GM21515 (cell line): ENCODE data around the gene CREB3L4.

Source experiments
- ATAC-seq: cut with Tn5 transposase; IDR thresholded peaks from one replicate; pipeline ENCODE4 v1.9.1; 2021; ENCODE audit not compliant: unreplicated experiment

The CREB3L4 gene

GRCh38 chr1:153936011-153936802 lies 31.5 kb upstream of the CREB3L4 start:
- no peak for ATAC-seq

- ATAC-seq = no peak
These were observed 30.4 kb upstream of the CREB3L4 start for GRCh38 chr1:153937331-153937730.

DNA sequence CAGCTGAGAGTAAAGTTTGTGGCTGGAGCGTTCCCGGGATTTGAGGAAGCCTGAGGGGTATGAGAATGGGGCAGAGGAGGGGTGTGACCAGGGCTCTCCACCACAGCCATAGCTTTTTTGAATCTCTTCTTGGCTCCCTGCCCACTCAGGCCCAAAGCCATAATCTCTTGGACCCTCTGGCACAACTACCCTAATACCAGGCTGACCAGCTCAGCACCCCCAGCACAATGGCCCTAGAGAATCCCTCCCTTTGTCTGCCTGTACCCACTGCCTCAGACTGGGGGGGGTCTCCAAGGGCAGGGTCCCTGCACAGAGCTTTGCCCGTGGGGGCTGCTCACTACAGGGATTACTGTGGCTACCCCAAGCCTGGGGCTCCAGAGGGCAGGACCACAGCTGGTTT lies 28.7 kb upstream of the CREB3L4 start:
- no peak for ATAC-seq

- ATAC-seq = no peak
These were observed 28.2 kb upstream of the CREB3L4 start for GRCh38 chr1:153939476-153939875.

DNA sequence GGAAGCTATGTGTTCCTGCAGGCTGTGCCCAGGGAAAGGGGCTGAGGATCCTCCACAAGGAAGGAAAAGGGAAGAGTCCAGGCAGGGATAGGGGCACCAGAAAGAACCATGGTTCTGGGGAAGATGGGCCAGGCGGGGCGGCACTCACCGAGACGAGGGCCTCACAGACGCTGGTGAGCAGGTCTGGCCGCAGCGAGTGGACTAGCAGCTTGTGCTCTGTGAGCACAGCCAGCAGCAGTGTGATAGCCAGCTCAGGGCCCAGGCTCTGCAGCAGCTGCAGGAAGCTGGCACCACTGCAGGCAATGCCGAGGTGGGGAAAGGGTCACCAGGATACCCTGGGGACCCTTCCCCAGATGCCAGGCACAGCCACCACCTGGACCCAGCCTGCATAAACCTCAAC lies 26.9 kb upstream of the CREB3L4 start:
- ATAC-seq = no peak

DNA sequence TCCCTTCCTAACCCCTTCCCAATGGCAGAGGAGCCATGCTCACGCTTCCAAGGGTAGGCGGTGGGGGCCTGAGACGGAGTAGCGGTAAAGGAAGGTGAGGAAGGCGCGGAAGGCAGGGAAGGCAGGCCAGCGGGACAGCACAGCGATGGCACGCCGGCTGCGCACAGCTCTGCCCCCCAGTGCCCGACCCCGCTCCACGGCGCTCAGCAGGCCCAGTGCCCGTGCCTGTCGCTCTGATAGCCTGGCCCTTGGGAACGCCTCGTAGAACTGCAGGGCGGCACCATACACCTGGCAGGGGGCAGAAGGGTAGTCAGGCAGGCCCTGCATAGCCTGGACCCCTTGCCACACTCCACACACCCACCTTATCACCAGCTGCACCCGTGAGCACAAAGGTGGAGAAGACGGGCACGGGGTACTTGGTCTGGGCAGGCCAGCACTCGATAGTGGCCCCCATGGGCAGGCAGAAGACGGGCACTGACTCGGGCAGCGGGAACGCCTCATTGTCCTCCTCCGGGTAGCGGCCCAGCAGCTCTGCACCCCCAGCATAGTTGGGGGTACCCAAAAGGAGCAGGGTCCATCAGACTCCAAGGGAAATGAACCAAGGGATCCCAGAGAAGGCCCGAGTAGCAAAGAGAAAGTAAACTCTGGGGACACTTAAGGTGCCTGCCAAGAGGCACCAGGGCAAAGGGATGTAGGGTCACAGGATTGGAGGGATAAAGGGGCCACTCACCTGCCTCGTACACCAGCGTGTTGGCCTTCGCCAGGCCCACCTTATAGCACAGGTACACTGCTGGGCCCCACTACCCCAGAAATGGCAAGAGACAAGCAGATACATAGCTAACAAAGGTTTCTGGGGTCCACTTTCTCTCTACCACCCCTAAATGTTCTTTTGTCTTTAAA lies 25.6 kb upstream of the CREB3L4 start:
- ATAC-seq = no peak

- no peak for ATAC-seq
These were observed 24.7 kb upstream of the CREB3L4 start for GRCh38 chr1:153942766-153943549.

GRCh38 chr1:153944005-153944826 lies 23.5 kb upstream of the CREB3L4 start:
- ATAC-seq = no peak

- ATAC-seq = no peak
These were observed 22.9 kb upstream of the CREB3L4 start for GRCh38 chr1:153944827-153945117.

- ATAC-seq = peak; percentile 28
These were observed 22.4 kb upstream of the CREB3L4 start for GRCh38 chr1:153945131-153945794.

DNA sequence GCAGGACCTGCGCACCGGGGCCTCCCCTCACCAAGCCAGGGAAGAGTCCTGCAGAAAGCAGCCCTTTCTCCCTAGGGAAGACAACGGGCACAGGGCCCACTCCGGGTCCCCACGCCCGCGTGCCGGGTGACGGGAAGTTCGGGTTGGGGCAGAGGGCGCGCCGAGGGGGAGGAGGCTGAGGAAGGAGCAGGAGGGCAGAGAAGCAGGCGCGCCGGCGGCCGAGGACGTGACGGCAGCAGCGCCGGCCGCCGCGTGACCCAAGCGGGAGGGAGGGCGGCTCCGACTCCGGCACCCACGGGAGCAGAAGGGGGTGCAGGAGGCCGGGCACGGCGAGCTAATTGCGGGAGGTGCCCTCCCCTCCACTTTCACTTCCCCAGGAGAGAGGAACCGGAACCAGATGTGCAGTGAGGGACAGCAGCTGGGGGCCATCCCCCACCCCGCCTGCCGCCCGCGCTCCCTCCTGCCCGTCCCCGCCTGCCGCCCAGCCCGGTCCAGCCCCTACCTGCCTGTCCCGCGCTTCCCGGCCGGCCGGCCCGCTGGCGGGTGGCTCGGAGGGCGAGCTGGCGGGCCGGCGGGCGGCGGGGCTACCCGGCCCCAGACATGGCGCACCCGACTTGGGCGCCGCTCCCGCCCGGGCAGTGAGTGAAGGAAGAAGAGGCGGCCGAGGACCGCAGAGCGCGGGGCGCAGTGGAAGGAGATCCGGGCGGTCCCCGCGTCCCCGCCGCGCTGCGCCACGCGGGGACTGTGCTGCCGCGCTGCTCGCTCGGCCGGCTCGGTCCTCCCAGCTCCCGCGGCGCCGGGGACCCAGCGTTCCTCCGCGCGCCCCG lies 21.7 kb upstream of the CREB3L4 start:
- peak; percentile 53 for ATAC-seq

DNA sequence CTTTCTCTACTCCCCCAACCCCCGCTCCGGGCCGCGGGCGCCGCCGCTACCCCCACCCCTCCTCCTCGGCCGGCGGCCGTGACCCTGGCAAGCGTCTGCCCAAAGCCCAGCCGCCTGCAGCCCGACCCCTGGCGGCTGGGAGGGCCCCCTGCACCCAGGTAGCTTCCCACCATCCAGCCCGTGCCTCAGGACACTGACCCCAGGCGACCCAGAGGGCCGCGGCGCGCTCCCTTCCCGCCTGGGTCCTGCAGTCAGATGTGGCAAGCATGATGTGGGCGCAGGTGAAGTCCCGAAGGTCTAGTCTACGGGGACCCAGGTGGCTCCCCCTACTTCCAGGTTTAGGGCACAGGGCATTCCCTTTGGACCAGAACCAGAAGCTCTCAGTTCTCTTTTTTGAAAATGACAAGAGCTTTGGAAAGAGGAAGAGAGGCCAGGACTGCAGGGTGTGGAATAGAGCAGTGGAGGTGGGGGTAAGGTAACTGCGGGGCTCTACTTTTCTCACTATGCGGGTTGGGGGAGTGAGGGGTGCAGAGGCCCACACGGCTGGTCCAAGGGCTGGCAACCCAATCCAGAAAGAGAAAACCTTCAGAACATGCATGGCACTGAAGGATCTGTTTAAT lies 21.0 kb upstream of the CREB3L4 start, which contains the start of gene DENND4B:
DENND4B (minus strand) TSS at position 97 of the 620 bp plus-strand sequence. CDS start 2,344 bp downstream, outside the sequence.
- peak; percentile 52 for ATAC-seq

DNA sequence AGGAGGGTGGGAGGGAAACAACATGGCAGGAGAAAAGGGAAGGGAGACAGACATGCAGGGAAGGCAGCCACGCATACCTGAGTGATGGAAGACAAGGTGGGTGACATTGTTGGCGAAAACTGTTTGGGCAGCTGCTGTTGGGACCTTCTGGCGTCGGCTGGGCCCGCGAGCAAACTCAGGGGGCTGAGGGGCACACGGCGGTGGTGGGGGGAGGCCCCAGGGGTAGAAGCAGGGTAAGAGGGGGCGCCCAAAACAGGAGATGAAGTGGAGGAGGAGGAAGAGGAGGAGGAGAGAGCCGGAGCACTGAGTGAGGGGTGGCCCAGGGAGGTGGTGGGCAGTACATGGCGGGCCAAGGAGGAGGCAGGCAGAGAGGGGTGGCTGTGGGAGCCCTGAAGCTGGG lies 16.5 kb upstream of the CREB3L4 start:
- no peak for ATAC-seq

DNA sequence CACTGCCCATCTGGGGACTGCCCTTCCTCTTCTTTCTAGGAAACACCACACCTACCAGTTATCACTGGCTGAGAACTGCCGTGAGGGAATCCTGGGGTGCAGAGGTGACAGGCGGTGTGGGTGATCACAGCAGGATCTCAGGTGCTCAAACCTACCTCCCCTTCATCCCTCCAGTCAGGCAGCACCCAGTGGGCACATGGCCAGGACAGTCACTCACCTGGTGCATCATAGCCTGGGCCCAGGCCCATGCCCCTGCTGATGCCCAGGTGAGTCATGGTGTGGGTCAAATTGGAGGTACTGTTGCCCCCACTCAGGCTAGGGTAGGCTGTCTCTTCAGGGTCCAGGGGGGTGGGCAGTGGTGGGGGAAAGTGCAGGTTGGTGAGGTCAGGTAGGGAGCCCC lies 15.9 kb upstream of the CREB3L4 start:
- ATAC-seq = no peak

DNA sequence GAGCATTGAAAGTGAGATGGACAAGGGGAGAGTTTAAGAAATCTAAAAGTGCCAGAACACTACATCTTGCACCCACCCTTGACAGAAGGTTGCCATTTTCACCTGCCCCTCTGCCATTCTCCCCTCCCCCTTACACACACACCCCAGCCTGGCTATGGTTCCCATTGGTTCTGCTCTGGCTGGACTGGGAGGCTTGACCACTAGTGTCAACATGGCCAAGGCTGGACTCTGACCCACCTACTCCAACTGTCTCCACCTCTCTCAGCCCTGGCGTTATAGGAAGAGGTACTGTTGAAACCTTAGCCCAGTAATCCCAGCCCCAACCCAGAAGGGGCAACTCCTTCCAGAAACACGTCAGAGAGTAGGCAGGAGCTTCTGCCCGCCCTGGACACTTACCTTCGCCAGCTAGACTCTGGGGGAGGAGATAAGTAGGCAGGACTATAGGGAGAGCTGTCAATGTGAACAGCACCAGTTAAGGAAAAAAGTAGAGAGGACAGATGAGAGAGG lies 13.8 kb upstream of the CREB3L4 start:
- ATAC-seq = no peak

DNA sequence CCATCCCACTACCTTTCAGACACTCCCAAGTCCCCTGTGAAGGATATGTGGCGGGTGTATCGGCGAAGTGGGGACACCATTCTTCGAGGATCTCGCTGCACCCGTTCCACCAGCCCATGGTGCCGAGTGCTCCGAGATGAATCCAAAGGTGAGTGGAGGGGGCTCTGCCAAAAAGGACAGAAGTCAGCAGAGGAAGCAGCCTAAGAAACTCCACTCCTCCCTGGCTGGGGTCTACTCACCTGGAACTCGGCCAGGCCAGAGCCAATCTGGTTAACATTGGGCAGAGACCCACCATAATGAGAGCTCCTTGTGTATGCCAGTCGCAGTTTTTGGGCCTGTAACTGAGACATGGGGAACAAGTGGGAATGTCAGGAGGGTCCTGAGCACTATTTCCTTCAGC lies 12.9 kb upstream of the CREB3L4 start:
- no peak for ATAC-seq

DNA sequence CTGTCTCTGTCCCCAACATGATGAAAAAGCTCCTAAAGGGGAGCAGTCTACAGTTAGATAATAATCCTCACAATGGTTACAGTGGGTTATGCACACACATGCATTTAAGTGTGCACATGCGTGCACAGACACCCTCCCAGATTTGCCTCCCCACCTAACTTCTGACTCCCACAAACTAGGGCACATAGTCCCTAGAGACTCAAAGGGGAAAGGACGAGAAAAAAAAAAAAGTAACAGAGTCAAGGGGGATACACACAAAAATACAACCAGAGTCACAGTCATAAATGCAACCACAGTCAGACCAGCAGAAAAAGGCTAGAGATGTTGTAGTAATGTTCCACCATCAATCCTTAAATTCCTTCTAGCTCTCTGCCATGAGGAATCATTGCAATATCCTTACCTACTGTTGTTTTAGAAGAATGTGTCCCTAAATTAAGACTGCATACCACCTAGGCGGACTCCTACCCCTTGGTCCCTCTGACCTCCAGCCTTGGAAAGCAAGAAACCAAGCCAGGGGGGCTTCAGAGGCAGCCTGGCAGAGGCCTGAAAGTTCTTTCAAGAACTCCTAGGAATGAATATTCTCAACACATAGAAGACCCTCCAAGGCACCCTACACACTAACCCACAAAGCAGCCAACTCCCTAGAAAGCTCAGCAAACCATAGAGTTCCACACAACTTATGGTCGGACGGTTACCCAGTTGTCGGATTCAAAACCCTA lies 10.5 kb upstream of the CREB3L4 start:
- no peak for ATAC-seq

DNA sequence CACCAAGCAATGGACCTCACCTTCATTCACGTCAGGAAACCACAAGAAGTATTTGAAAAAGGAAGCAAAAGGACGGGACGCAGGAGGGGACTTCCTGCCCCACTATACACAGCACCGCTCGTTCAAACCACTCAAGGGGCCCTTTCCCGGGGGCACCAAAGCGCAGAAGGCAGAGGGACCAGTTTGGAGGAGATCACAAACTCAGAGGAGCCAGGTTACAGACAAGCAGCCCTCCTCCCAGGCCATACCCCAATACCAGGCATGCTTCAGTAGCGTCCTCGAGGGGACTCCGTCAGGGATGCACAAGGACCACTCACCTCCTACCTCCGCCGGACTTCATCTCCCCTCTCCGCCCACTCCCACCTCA lies 10.0 kb upstream of the CREB3L4 start:
- peak; percentile 8 for ATAC-seq
